HepG2 (cell line): Measurements from ENCODE around the gene STX4.

Experiments
- CTCF ChIP-seq: sonication (generic); formaldehyde crosslinking; IDR thresholded peaks from 2 replicates; pipeline ENCODE4 v1.5.0; 2020; ENCODE audit warnings: mild to moderate bottlenecking, missing genetic modification reagents, moderate library complexity
- EZH2 ChIP-seq: conservative IDR thresholded peaks from 2 replicates; pipeline ENCODE4 v1.6.1; 2012; ENCODE audit warnings: mild to moderate bottlenecking, low read depth, low read length, moderate library complexity
- IKZF5 ChIP-seq: IDR thresholded peaks from 2 replicates; pipeline ENCODE4 v1.6.1; 2018; ENCODE audit warnings: missing genetic modification reagents, mild to moderate bottlenecking, missing compliant biosample characterization
- JUN ChIP-seq: sonication (generic); formaldehyde crosslinking; IDR thresholded peaks from 2 replicates; pipeline ENCODE4 v1.4.0; 2020; ENCODE audit warnings: mild to moderate bottlenecking, missing genetic modification reagents
- MNT ChIP-seq: fragments of 450-650 bp; IDR thresholded peaks from 2 replicates; pipeline ENCODE4 v1.6.1; 2016
- PHF8 ChIP-seq: sonication (generic); formaldehyde crosslinking; IDR thresholded peaks from 2 replicates; pipeline ENCODE4 v1.5.0; 2020; ENCODE audit warnings: missing genetic modification reagents
- POLR2A ChIP-seq, 2 experiments: IDR thresholded peaks; 2 replicates each; pipeline ENCODE4 v1.6.1; 2011; ENCODE audit warnings: low read depth in 2 of 2, low read length in 2 of 2, mild to moderate bottlenecking in 1 of 2, moderate library complexity in 1 of 2; ENCODE audit not compliant: insufficient read depth in 1 of 2
- XRCC5 ChIP-seq: fragments of 200-400 bp; formaldehyde crosslinking; optimal IDR thresholded peaks from 2 replicates; pipeline ENCODE3; 2017; ENCODE audit warnings: mild to moderate bottlenecking, low read length
- ZBTB26 ChIP-seq: IDR thresholded peaks from 2 replicates; pipeline ENCODE4 v1.6.1; 2016; ENCODE audit warnings: missing compliant biosample characterization, missing genetic modification reagents, borderline replicate concordance
- ZNF232 ChIP-seq: sonication (generic); formaldehyde crosslinking; IDR thresholded peaks from 2 replicates; pipeline ENCODE4 v1.4.0; 2020; ENCODE audit warnings: missing genetic modification reagents, borderline replicate concordance
- ZNF562 ChIP-seq: sonication (generic); formaldehyde crosslinking; IDR thresholded peaks from 2 replicates; pipeline ENCODE4 v1.8.0; 2022; ENCODE audit warnings: missing genetic modification reagents, borderline replicate concordance

- no peak for TF ChIP-seq IKZF5 (CRISPR knock-in tag)
- TF ChIP-seq ZNF232 (CRISPR knock-in tag) = no peak
- no peak for TF ChIP-seq POLR2A (IDR thresholded peaks at IDR 0.05; ENCODE audit: insufficient read depth in 1 of 2, low read depth in 2 of 2, low read length in 2 of 2)
- no peak for TF ChIP-seq ZBTB26
- no peak for TF ChIP-seq XRCC5
- TF ChIP-seq ZNF562 (CRISPR knock-in tag) = no peak
- no peak for TF ChIP-seq EZH2
- TF ChIP-seq JUN = no peak
- no peak for TF ChIP-seq MNT
- TF ChIP-seq PHF8 (CRISPR knock-in tag) = no peak
- TF ChIP-seq CTCF (CRISPR knock-in tag) = no peak
Measured at GRCh38 chr16:31022544-31023251, 10.7 kb upstream of the STX4 start.
